Endothelial cell of hepatic sinusoid (primary cell): ENCODE measurements around the gene MTNR1A.
"Not testable (repeated sequence)": the region's sequence is repeated elsewhere in the genome, so short reads cannot be mapped to it uniquely, and the experiment has no call there.

Experiments
- in situ Hi-C: cut with HindIII; loops from 2 replicates; pipeline ENCODE4 v1.10.0; 2017; ENCODE audit warnings: low sequenced_read_pairs

The MTNR1A gene

GRCh38 chr4:186566068-186566467 lies 10.7 kb upstream of the MTNR1A start:
- in situ Hi-C loops, result no loop called here

DNA sequence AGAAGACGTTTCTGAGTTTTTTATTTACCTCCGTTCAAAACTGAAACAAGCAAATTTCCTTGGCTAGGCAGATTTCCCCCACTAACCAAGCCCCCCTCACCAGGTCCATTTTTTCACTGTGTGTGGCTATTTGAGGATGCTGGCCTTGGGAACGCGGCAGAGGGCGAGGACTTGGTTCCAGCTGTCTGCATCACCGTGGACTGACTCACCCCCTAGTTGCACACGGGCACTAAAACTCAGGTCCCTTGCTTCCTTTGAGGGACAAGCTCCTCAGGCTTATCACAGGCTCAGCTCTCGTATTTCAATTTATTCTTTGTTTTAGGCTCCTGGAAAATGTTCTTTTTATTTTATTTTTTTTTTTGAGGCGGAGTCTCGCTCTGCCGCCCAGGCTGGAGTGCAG lies 8.4 kb upstream of the MTNR1A start:
- in situ Hi-C loops, result no loop called here

DNA sequence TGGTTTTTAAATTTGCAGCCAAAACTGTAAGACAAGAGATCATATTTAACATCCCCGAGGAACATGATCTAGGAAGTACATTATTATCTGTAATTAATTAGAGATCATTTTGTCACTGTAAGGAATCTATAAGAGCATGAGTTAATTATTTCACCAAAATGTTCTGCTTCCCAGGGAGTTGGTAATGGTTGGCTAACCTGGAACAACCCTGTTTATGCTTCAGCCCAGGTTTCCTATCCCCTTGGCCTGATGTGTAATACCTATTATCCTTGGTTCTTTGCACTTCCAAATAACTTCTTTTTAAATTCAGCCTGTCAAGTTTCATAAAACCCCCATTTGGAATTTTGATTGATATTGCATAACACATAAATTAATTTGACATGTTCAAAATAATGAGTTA lies 6.4 kb upstream of the MTNR1A start:
- in situ Hi-C loops, result no loop called here

- in situ Hi-C loops, result no loop called here
Measured at GRCh38 chr4:186560647-186561046, 5.3 kb upstream of the MTNR1A start.

GRCh38 chr4:186557486-186557885 lies 2.1 kb upstream of the MTNR1A start:
- in situ Hi-C loops, result loop anchor here (5.0 kb wide), 1 partner anchor 55 kb away; no protein-coding TSS in a partner anchor

DNA sequence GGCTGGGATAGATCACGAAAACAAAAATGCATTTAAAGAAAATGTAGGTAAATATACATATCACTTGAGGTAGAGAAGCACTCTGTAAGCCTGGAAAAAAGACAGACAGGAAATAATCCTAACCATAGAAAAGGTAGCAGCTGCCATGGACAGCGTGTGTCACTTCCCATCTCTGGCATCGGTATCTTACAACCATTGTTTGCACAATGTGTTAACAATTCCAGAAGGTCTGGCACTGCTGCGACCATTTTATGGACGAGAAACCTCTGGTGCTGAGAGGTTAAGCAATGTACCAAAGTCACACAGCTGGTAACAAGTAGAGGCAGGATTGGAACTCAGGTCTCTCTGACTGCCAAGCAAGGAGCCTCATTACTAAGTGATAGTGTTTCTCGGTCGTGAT lies 1.7 kb upstream of the MTNR1A start:
- in situ Hi-C loops, result loop anchor here (5.0 kb wide), 1 partner anchor 55 kb away; no protein-coding TSS in a partner anchor

DNA sequence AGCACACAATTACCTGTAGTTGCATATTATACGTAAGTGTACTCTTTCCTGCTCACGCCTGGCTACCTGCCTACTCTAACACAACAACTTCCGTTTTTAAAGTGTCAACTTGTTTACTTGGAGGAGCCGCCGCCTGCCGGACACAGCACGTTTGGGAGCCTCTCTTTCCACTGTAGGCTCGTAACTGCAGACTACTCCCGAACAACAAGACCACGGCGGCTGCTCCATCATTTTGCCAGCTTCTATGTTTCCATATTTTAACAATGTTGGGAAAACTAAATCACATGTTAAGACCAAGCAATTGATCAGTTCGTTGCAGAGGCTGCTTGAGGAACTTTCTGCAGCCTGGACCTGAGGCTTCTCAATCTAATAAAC lies 841 bp downstream of the MTNR1A start:
- in situ Hi-C loops, result loop anchor here (5.0 kb wide), 2 partner anchors 33 to 72 kb away; no protein-coding TSS in a partner anchor

GRCh38 chr4:186553717-186554116 lies 1.6 kb downstream of the MTNR1A start:
- in situ Hi-C loops, result loop anchor here (5.0 kb wide), 2 partner anchors 34 to 71 kb away; no protein-coding TSS in a partner anchor

DNA sequence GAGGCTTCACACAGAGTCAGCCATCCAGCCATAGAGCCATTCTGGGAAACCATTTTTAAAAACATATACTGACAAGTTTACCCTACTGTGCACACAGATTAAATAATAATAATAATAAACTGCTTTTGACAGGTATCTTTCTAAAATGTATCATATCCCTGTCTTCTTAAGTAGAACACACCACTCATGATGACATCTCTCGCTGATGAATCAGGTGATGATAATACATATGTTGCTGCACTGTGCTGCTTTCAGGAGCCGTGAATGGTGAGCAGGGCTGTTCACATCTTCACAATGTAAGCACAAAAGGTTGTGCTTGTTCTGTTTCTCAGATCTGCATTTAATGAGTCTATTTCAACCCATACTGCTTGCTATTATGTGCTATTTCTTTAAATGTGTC lies 3.5 kb downstream of the MTNR1A start:
- in situ Hi-C loops, result loop anchor here (5.0 kb wide), 2 partner anchors 35 to 70 kb away; no protein-coding TSS in a partner anchor

- in situ Hi-C loops, result no loop called here
Measured at GRCh38 chr4:186545436-186545835, 9.9 kb downstream of the MTNR1A start.

DNA sequence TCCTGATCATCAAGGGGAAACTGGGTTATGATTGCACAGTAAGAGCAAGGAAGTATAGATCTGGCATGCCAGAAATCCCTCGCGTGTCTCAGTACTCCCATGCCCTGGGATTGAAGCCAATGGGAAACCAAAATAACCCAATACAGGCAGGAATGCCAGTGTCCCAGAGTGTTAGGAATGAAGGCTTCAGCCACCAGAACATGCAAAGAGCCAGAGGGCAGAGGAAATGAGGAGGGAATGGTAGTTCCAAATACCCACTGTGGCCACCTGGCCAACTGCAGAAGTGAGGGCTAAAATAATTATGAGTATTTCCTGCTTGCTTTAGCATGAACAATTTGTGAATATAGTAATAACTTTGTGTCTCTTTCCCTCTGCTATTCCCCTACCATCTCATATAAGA lies 12.2 kb downstream of the MTNR1A start:
- in situ Hi-C loops, result no loop called here

GRCh38 chr4:186541801-186542200 lies 13.6 kb downstream of the MTNR1A start:
- in situ Hi-C loops, result no loop called here

- in situ Hi-C loops, result no loop called here
Measured at GRCh38 chr4:186537843-186538521, 17.4 kb downstream of the MTNR1A start.

GRCh38 chr4:186536285-186536684 lies 19.1 kb downstream of the MTNR1A start:
- in situ Hi-C loops, result no loop called here

DNA sequence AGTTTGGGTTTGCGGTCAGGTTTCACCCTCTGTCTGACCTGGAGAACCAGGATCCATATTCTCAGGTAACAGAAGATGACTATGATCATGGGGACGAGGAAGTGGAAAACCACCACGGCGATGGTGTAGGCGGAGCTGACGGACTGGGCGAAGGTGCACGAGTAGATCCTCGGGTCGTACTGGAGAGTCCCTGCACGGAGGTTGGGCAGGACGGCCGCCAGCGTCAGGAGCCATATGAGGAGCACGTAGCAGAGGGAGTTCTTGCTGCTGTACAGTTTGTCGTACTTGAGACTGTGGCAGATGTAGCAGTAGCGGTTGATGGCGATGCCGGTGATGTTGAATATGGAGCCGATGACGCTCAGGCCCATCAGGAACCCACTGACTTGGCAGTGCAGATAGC lies 21.3 kb downstream of the MTNR1A start:
- in situ Hi-C loops, result no loop called here

- in situ Hi-C loops, result not testable (repeated sequence)
Measured at GRCh38 chr4:186523927-186524326, 31.4 kb downstream of the MTNR1A start.

DNA sequence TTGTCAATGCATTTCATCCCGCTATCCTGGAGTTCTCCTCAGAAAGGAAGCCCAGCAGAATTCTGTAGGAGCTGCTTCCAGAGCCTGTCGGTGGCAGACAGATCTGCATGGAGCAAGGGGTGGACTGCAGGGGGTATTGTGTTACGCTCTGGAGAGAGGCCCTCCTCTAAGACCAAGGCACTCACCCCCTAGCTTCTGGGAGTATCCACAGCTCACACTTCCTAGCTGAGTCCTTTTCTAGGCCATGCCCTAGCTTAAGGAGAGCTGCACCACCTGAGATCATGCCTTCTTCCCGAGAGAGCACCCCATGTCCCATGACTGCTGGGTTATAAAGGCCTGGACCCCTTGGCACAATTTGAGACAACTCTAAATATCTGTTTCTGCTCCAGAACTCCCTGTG lies 39.1 kb downstream of the MTNR1A start:
- in situ Hi-C loops, result no loop called here

GRCh38 chr4:186514271-186514950 lies 41.0 kb downstream of the MTNR1A start:
- in situ Hi-C loops, result no loop called here

GRCh38 chr4:186504771-186505170 lies 50.6 kb downstream of the MTNR1A start:
- in situ Hi-C loops, result loop anchor here (5.0 kb wide), 1 partner anchor 53 kb away; the partner anchor contains the start of gene MTNR1A

- in situ Hi-C loops, result loop anchor here (5.0 kb wide), 1 partner anchor 55 kb away; the partner anchor contains the start of gene MTNR1A
Measured at GRCh38 chr4:186502231-186502630, 53.1 kb downstream of the MTNR1A start.

GRCh38 chr4:186501554-186501953 lies 53.8 kb downstream of the MTNR1A start:
- in situ Hi-C loops, result loop anchor here (5.0 kb wide), 1 partner anchor 56 kb away; the partner anchor contains the start of gene MTNR1A

- in situ Hi-C loops, result loop anchor here (5.0 kb wide), 1 partner anchor 56 kb away; the partner anchor contains the start of gene MTNR1A
Measured at GRCh38 chr4:186500721-186501304, 54.6 kb downstream of the MTNR1A start.
